ENCODE data around the gene SLC16A5. TPM values are rescaled to one million over a fixed set of nuclear protein-coding genes. Genes with fewer than 3 reads are reported as not detected.
"Not testable (repeated sequence)": the region's sequence is repeated elsewhere in the genome, so short reads cannot be mapped to it uniquely, and the experiment has no call there.

SLC16A5 gene
- polyA plus RNA-seq, 10 donors = 5.3 to 12.2 (median 7.6) TPM

GRCh38 chr17:75132018-75133000, 44.6 kb downstream of the SLC16A5 start:
- DNase-seq = not testable (repeated sequence)

DNA sequence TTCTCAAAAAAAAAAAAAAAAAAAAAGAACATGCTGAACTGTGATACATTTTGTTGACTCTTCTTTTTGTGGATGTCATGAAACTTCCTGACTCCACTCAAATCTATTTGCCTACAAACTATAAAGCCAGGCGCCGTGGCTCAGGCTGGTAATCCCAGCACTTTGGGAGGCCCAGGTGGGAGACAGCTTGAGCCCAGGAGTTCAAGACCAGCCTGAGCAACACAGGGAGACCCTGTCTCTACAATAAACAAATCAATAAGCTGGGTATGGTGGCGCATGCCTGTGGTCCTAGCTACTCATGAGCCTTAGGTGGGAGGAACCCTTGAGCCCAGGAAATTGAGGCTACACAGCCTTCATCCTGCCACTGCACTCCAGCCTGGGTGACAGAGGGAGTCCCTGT, 45.2 kb downstream of the SLC16A5 start:
- no peak for DNase-seq

DNA sequence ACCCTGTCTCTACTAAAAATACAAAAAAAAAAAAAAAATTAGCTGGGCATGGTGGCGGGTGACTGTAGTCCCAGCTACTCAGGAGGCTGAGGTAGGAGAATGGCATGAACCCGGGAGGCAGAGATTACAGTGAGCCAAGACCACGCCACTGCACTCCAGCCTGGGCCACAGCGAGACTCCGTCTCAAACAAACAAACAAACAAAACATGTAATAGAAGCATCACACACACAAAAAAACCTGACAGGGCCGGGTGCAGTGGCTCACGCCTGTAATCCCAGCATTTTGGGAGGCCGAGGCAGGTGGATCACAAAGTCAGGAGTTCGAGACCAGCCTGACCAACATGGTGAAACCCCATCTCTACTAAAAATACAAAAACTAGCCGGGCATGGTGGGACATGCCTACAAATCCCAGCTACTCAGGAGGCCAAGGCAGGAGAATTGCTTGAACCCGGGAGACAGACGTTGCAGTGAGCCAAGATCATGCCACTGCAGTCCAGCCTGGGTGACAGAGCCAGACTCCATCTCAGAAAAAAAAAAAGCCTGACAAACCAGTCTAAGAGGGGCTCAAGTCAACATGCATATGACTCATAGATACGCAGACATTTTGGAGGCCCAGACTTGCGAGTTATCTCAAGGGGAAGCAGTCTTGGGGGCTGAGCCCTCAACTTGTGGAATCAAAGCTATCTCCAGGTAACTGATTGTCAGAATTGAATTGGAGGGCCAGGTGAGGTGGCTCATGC, 46.0 kb downstream of the SLC16A5 start:
- DNase-seq = not testable (repeated sequence)

DNA sequence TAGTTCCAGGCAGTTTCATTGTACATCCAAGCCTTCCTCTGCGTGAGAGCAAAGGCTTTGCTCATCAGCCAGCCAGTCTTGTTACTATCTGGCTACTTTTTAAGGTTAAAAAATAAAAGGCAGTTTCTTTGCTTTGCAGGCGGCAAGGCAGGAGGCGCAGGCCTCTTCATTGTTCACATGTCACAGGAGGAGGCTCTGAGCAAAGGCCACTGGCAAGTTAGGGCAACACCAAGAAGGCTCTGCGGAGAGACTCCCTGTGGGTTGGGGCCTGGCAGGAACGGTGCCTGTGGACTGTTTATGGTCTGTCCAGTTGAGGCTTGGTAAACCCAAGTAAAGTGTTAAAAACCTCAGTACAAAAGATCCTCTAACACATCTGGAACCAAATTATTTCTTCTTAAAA, 47.7 kb downstream of the SLC16A5 start:
- no peak for DNase-seq

- no peak for DNase-seq
Measured at GRCh38 chr17:75135946-75136345, 48.2 kb downstream of the SLC16A5 start.

DNA sequence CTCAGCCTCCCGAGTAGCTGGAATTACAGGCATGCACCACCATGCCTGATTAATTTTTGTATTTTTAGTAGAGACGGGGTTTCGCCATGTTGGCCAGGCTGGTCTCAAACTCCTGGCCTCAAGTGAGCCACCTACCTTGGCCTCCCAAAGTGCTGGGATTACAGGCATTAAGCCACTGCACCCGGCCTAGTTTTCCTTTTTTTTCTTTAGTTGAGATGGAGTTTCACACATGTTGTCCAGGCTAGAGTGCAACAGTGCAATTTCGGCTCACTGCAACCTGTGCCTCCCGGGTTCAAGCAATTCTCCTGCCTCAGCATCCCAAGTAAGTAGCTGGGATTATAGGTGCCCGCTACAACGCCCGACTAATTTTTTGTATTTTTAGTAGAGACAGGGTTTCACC, 50.0 kb downstream of the SLC16A5 start:
- not testable (repeated sequence) for DNase-seq

DNA sequence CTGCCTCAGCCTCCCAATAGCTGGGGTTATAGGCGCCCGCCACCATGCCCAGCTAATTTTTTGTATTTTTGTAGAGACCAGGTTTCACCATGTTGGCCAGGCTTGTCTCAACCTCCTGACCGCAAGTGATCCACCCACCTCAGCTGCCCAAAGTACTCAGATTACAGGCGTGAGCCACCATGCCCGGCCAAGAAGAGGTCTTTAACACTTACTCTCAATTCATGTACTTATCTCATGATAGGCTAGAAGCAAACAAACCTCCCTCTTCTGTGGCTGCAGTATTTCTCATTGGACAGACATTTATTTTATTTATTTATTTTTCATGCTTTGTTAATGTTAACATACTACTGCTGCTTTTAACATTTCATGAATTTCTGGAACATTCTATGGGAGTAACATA, 50.8 kb downstream of the SLC16A5 start:
- DNase-seq = no peak

DNA sequence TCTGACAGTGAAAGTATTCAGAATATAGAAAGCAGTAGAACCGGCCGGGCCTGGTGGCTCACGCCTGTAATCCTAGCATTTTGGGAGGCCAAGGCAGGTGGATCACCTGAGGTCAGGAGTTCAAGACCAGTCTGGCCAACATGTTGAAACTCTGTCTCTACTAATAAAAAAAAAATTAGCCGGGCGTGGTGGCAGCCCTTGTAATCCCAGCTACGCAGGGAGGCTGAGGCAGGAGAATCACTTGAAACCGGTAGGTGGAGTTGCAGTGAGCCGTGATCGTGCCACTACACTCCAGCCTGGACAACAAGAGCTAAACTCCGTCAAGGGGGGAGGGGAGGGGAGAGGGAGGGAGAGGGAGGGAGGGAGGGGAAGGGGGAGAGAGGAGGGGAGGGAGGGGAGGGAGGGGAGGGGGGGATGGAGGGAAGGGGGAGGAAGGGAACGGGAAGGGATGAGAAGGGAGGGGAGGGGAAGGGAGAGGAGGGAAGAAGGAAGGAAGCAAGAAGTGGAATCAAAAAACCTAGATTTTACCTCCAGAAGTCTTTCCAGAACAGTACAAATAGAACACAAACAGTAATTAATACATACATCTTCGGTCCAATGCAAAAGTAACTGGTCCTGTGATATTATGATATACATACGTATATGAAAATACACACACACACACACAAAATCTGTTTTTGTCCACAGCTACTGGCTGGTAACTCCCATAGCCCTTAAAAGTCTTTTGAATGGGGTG, 54.6 kb downstream of the SLC16A5 start:
- no peak for DNase-seq

DNA sequence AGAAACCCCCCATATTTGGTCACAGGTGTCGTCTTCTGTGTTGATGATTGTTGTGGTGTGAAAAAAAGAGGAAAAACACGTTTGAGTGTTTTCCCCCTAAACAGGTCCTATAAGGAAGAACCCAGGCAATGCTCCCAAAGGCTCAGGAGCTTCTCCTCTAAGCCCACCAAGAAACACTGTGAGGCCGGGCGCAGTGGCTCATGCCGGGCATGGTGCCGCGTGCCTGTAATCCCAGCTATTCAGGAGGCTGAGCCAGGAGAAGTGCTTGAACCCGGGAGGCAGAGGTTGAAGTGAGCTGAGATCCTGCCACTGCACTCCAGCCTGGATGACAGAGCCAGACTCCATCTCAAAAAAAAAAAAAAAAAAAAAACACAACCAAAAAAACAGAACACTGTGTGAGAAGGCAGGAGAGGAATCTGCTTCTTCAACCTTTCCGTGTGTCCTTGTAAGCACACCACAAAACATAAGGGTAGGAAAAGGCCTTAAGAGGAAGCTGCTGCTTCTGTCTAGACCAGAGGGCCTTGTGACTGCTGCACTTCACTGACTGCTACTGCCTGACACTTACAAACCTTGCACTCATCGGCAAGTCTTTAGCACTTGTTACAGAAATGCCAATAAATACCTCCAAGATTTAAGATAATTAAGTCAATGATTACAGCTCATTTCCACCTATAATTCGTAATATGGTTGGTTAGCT, 57.2 kb downstream of the SLC16A5 start:
- DNase-seq = no peak

DNA sequence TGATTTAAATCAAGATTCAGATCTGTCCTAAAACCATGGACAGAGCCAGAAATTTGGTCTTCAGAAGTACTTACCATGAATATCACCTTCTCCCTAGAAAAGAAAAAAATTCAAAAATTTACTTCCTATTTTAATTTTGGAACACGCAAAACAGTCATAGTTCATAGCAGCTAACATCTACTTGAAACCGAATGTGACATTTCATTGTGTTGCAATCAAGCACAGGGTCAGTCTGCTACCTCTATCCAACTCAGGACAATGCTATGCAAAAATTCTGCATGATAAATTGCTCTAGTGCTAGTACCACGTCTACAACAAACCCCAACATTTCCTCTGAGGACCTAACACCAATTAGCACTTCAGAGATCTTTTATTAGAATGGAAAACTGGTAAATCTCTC, 58.8 kb downstream of the SLC16A5 start:
- no peak for DNase-seq

GRCh38 chr17:75147878-75148546, 60.3 kb downstream of the SLC16A5 start:
- DNase-seq = no peak

DNA sequence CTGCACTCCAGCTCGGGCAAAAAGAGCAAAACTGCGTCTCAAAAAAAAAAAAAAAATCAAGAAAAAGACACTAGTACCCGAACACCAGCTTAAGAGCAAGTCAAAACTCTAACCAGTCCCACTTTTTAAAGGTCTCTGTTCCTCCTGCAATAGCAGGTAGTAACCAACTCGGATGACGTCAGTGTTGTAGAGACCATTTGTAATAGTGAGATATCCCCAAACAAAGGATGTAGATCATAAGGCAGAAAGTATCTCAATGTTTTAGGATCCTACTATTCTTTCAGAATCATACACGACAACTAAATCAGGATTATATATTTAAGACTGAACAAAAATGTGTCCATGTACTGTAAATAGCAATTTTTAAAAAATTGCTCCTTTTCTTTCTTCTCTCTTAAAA, 64.2 kb downstream of the SLC16A5 start:
- DNase-seq = no peak

GRCh38 chr17:75152523-75152921, 64.8 kb downstream of the SLC16A5 start:
- DNase-seq = no peak

DNA sequence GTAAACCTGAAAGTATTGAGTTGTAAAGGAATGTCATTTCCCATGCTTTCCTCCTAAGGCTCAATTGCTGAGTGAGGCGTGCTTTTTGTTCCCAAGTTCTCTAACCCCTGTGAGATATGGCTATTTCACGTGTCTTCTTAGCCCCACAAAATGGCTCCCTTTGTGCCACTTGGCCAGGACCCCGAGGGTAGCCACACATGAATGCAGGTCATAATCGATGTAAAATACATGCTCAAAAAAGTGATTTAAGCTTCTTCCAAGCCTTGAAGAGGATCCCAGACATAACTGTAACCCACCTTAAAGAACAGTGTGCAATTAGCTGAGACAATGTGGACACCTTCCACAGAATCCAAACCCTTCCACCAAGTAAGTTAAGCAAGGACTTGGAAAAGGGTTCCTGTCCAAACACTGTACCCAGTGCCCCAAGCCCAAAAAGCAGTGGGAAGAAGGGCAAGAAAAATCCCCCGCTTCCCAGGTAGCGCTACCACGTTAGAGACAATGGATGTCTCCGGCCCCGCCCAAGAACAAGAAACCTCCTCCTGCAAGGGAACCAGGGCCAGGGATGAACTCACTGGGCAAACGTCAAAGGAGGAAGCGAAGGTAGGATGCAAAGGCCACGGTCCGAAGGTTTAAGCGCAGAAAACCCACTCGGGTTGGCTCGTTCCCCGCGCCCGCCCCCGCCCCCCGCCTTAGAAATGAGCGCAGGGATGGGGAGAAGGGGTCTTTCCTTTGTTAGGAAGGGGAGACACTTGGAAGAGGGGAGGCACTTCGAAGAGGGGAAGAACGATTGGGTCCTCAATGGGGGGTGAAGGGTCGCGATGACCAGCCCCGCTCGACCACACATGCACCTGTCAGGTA, 65.4 kb downstream of the SLC16A5 start:
- DNase-seq = peak in 2 of 3 donors; percentile 18 to 58

- DNase-seq = peak in 1 of 3 donors; percentile 34
Measured at GRCh38 chr17:75153780-75154194, 66.0 kb downstream of the SLC16A5 start.

- DNase-seq = peak; percentile 97 to 99 (median 99)
Measured at GRCh38 chr17:75154195-75155106, 66.7 kb downstream of the SLC16A5 start, which contains the start of gene JPT1. Gene JPT1, minus strand, starts transcription at chr17:75154512. Its CDS starts 115 bp downstream, at chr17:75154397.

DNA sequence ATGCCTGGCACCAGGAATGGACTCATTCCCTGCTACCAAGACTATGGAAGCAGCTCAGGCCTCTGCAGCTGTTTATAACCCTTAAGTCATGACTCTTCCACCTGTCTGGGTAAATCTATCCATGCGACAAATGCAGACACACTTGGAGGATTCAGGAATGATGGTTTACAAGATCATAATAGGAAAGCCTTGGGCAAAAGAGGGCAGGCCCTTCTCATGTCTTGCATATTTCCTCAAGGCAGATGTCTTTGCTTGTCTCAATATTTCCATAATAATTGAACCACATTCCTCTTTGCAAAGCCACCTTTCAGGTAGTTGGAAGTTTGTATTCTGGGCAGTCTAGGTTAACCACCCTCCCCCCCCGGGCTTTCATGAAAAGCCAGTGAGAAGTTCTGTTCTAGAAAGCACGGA, 67.4 kb downstream of the SLC16A5 start:
- peak; percentile 24 to 59 (median 39) for DNase-seq
